Activated gamma-delta T cell (primary cell): ENCODE results near the gene REXO5.
"Not testable (repeated sequence)": the region's sequence is repeated elsewhere in the genome, so short reads cannot be mapped to it uniquely, and the experiment has no call there.

Source experiments
- DNase-seq: peaks from one replicate; lab custom pipeline; 2025; lab: John Stamatoyannopoulos, UW

The REXO5 gene

GRCh38 chr16:20847550-20847949 lies 41.2 kb downstream of the REXO5 start:
- DNase-seq: no peak

- no peak for DNase-seq
These were observed 43.5 kb downstream of the REXO5 start for GRCh38 chr16:20849589-20850390.

GRCh38 chr16:20850981-20851380 lies 44.7 kb downstream of the REXO5 start:
- no peak for DNase-seq

GRCh38 chr16:20851601-20852000 lies 45.3 kb downstream of the REXO5 start:
- DNase-seq: no peak

- DNase-seq: no peak
These were observed 46.8 kb downstream of the REXO5 start for GRCh38 chr16:20853143-20853542.

- DNase-seq: no peak
These were observed 47.8 kb downstream of the REXO5 start for GRCh38 chr16:20853981-20854620.

- no peak for DNase-seq
These were observed 48.6 kb downstream of the REXO5 start for GRCh38 chr16:20854963-20855362.

GRCh38 chr16:20857281-20857680 lies 51.0 kb downstream of the REXO5 start:
- DNase-seq: no peak

- DNase-seq: no peak
These were observed 52.9 kb downstream of the REXO5 start for GRCh38 chr16:20859229-20859628.

GRCh38 chr16:20859699-20860098 lies 53.4 kb downstream of the REXO5 start:
- DNase-seq: no peak

GRCh38 chr16:20860361-20860760 lies 54.0 kb downstream of the REXO5 start:
- DNase-seq: no peak

- not testable (repeated sequence) for DNase-seq
These were observed 54.7 kb downstream of the REXO5 start for GRCh38 chr16:20860995-20861394.

GRCh38 chr16:20862162-20862960 lies 56.0 kb downstream of the REXO5 start:
- DNase-seq: no peak

- DNase-seq: not testable (repeated sequence)
These were observed 58.0 kb downstream of the REXO5 start for GRCh38 chr16:20864376-20864775.

GRCh38 chr16:20865420-20866131 lies 59.2 kb downstream of the REXO5 start:
- DNase-seq: no peak

GRCh38 chr16:20866145-20866772 lies 59.9 kb downstream of the REXO5 start:
- no peak for DNase-seq

GRCh38 chr16:20866801-20867200 lies 60.5 kb downstream of the REXO5 start:
- DNase-seq: no peak

- DNase-seq: no peak
These were observed 61.3 kb downstream of the REXO5 start for GRCh38 chr16:20867585-20867984.

- no peak for DNase-seq
These were observed 62.6 kb downstream of the REXO5 start for GRCh38 chr16:20868890-20869289.

GRCh38 chr16:20870122-20870820 lies 63.9 kb downstream of the REXO5 start:
- DNase-seq: no peak

GRCh38 chr16:20871258-20871657 lies 64.9 kb downstream of the REXO5 start:
- DNase-seq: no peak
